NB4 (cell line): ENCODE measurements around the gene MSRB3.

Experiments
- MYC ChIP-seq: IDR thresholded peaks from 2 replicates; pipeline ENCODE4 v1.6.1; 2011; ENCODE audit warnings: low read depth, low read length
- POLR2A ChIP-seq: IDR thresholded peaks from 2 replicates; pipeline ENCODE4 v1.6.1; 2011; ENCODE audit warnings: mild to moderate bottlenecking; ENCODE audit not compliant: insufficient read length; ENCODE audit errors: extremely low read depth
- TF ChIP-seq, protein P1 (sequence below): IDR thresholded peaks from one replicate; pipeline ENCODE4 v1.5.1; 2012; ENCODE audit warnings: low read depth, low read length
- TF ChIP-seq, protein P2 (sequence below): IDR thresholded peaks from 2 replicates; pipeline ENCODE4 v1.6.1; 2011; ENCODE audit warnings: low read depth, low read length

DNA sequence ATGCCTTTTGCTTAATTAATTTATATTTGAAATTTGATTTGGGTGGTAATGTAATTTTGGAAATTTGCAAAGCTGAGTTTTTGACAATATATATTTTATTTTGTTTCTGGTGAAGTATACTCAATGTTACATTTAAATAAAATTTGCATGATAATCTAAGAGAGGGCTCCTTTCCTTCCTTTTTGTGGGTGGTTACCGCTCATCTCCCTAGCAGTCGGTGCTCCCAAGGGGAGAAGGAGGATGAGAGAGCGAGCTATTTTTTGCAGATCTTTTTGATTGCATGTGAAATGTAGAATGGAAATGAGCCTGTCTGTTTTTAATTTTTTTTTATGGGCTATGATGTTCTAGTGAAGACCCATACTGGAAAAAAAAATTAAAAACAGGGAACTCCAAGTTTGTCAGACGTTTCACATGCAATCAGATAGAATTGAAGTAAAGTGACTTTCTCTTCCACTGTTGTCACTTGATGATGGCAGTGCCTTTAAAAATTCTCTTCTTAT, 39.8 kb downstream of the MSRB3 start:
- TF ChIP-seq POLR2A (no peak), MYC (no peak)
- TF ChIP-seq, protein P1, sequence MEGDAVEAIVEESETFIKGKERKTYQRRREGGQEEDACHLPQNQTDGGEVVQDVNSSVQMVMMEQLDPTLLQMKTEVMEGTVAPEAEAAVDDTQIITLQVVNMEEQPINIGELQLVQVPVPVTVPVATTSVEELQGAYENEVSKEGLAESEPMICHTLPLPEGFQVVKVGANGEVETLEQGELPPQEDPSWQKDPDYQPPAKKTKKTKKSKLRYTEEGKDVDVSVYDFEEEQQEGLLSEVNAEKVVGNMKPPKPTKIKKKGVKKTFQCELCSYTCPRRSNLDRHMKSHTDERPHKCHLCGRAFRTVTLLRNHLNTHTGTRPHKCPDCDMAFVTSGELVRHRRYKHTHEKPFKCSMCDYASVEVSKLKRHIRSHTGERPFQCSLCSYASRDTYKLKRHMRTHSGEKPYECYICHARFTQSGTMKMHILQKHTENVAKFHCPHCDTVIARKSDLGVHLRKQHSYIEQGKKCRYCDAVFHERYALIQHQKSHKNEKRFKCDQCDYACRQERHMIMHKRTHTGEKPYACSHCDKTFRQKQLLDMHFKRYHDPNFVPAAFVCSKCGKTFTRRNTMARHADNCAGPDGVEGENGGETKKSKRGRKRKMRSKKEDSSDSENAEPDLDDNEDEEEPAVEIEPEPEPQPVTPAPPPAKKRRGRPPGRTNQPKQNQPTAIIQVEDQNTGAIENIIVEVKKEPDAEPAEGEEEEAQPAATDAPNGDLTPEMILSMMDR: no peak
- TF ChIP-seq, protein P2, sequence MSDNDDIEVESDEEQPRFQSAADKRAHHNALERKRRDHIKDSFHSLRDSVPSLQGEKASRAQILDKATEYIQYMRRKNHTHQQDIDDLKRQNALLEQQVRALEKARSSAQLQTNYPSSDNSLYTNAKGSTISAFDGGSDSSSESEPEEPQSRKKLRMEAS: no peak
